Skeletal muscle tissue (tissue), 4 donors: ENCODE data around the gene TBCK. TPM values are rescaled to one million over a fixed set of nuclear protein-coding genes. Genes with fewer than 3 reads are reported as not detected.

Experiments
- H3K27ac ChIP-seq: one replicate; pipeline ENCODE4 v1.7.0; 2013; ENCODE audit warnings: mild to moderate bottlenecking, low read depth, low read length, inconsistent platforms
- H3K27me3 ChIP-seq, 3 donors: one replicate each; pipeline ENCODE4 v1.7.0; 2013; ENCODE audit warnings: low read length in 3 of 3; ENCODE audit not compliant: control insufficient read depth in 3 of 3, insufficient read depth in 3 of 3
- H3K36me3 ChIP-seq, 3 donors: one replicate each; pipeline ENCODE4 v1.7.0; 2013; ENCODE audit warnings: low read length in 3 of 3; ENCODE audit not compliant: control insufficient read depth in 3 of 3, insufficient read depth in 3 of 3
- H3K4me1 ChIP-seq, 3 donors: one replicate each; pipeline ENCODE4 v1.7.0; 2013; ENCODE audit warnings: low read length in 3 of 3, mild to moderate bottlenecking in 3 of 3; ENCODE audit not compliant: control insufficient read depth in 3 of 3, insufficient read depth in 3 of 3
- H3K4me3 ChIP-seq, 3 donors: one replicate each; pipeline ENCODE4 v1.7.0; 2013; ENCODE audit warnings: low read length in 3 of 3
- H3K9ac ChIP-seq, 3 donors: one replicate each; pipeline ENCODE4 v1.7.0; 2013; ENCODE audit warnings: low read length in 3 of 3, mild to moderate bottlenecking in 3 of 3, moderate library complexity in 2 of 3, low read depth in 1 of 3
- H3K9me3 ChIP-seq, 3 donors: one replicate each; pipeline ENCODE4 v1.7.0; 2013; ENCODE audit warnings: low read length in 3 of 3; ENCODE audit not compliant: control insufficient read depth in 3 of 3
- total RNA-seq: library from RNA; depleted of rRNA; stranded (reverse); fragments of >200 nt; gene quantifications from one replicate; pipeline ENCODE4 v1.2.3, GENCODE V29; 2014
- donor health status: Osteomylitis.

The TBCK gene
- total RNA-seq, 1 donor from 2014 or later, result 55.8 TPM

DNA sequence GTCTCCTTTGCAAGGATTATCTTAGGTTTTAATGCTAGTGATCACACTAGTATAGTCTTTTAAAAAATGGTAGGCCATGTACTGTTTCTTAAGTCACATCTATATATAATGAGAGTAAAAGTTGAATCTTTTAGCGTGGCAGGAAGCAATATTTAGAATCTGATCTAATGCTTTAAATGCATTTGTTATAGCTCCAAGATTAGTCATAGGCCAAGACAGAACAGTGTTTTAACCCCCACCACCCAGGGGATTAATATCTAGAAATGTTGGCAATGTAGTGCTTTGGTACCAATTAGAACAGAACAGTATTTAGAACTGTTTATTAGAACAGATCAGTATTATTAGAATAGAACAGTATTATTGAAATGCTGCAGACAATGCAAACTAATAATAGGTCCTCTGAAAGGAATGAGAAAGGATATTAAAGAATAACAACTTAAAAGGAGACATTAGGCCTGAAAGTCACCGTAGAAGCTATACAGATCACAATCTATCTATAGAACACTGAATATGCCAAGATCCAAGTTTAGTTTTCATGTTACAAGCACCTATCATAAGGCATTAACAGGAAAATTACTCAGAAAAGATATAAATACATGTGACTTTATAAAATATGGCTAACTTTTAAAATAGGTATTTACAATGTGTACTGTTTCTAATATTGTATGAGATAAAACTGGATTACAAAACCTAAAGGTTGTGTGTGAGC lies 274.6 kb downstream of the TBCK start:
- Histone ChIP-seq H3K27ac (no peak overlapping the region), H3K9ac (no peak overlapping the region), H3K27me3 (no peaks in the 10 kb centered on the region), H3K4me1 (peaks cover 0 to 5% (median 3%) of the 10 kb centered on the region in 3 donors), H3K9me3 (no peaks in the 10 kb centered on the region), H3K4me3 (no peak overlapping the region), H3K36me3 (no peaks in the 10 kb centered on the region)

DNA sequence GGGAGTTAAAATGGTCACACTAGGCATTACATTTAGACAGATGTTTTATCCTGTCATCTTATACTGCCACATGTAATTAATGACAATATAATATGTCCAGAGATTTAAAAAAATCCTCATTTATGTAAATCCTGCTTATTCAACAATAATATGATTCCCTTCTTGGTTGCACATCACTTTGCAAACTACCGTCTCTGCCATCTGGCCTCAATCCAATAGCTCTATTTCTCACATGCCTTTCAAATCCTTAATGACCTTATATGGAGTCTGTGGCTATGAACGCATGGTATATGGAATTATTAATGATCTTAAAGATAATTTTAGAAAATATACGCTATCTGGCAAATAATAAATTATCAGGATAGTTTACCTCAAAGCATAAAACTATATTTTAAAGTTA lies 276.2 kb downstream of the TBCK start:
- H3K4me1 ChIP-seq, result peaks cover under 1 to 5% (median 3%) of the 10 kb centered on the region in 3 donors
- H3K27me3 ChIP-seq, result no peaks in the 10 kb centered on the region
- no peak overlapping the region for H3K9ac ChIP-seq
- H3K36me3 ChIP-seq, result no peaks in the 10 kb centered on the region
- H3K27ac ChIP-seq, result no peak overlapping the region
- no peaks in the 10 kb centered on the region for H3K9me3 ChIP-seq
- H3K4me3 ChIP-seq, result no peak overlapping the region

DNA sequence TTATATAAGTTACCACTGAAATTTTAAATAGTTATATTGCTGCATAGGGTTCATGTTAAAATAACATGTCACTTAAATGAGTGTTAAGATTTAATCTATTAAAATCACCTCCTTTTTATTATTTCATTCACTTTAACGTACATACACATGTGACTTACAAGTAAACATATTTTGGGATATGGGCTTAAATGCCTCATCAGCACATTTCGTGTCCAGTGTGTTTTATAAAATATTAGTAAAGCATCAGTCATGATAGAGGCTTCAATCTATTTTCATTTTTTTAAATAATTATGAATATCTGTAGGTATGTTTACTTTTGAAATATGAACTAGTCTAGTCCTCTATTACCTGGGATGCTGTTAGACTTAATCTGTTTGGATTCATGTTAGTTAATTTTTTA lies 277.1 kb downstream of the TBCK start:
- Histone ChIP-seq H3K9ac (no peak overlapping the region), H3K27me3 (no peaks in the 10 kb centered on the region), H3K4me3 (no peak overlapping the region), H3K9me3 (no peaks in the 10 kb centered on the region), H3K36me3 (no peaks in the 10 kb centered on the region), H3K4me1 (peaks cover 5 to 6% (median 6%) of the 10 kb centered on the region in 3 donors), H3K27ac (no peak overlapping the region)

DNA sequence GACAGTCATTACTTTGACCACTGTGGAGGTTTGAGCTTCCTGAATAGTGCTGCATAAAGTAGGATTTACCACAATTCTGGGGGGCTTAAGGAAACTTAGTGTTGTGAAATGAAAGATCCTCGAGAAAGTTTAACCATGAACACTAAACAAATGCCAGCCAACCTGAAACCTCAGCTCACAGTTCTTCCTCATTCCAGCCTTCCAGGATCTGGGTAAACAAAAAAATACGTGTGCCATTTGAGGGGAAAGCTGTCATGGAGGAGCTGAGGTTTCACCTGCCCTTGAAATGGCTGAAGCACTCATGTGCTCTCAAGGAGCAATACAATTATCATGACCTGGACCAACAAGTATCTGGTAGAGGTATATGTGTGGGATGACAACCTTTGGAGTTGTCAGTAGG lies 278.0 kb downstream of the TBCK start:
- Histone ChIP-seq H3K36me3 (no peaks in the 10 kb centered on the region), H3K4me3 (no peak overlapping the region), H3K9ac (no peak overlapping the region), H3K9me3 (no peaks in the 10 kb centered on the region), H3K4me1 (peaks cover 5 to 9% (median 6%) of the 10 kb centered on the region in 3 donors), H3K27ac (no peak overlapping the region), H3K27me3 (no peaks in the 10 kb centered on the region)

DNA sequence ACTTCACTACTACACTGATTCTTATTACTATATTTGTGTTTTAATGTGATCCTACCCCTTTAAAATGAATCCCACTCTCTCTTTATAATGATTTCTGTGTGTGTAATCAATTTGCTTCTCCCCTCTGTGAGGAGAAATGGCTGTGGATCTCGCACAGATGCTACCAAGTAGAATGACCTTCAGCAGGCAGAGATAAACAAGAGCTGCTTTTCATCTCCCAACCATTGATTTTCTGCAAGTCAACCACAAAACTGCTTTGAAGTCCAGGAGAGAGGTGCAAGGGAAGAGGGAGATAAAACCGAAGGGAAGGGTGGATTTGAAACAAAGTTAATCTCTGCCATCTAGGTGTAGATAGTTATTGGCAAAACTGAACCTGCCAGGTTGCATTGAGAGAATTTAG lies 279.2 kb downstream of the TBCK start:
- Histone ChIP-seq H3K9me3 (no peaks in the 10 kb centered on the region), H3K36me3 (no peaks in the 10 kb centered on the region), H3K4me1 (peaks cover 5 to 9% (median 6%) of the 10 kb centered on the region in 3 donors), H3K27ac (no peak overlapping the region), H3K4me3 (no peak overlapping the region), H3K9ac (no peak overlapping the region), H3K27me3 (no peaks in the 10 kb centered on the region)

DNA sequence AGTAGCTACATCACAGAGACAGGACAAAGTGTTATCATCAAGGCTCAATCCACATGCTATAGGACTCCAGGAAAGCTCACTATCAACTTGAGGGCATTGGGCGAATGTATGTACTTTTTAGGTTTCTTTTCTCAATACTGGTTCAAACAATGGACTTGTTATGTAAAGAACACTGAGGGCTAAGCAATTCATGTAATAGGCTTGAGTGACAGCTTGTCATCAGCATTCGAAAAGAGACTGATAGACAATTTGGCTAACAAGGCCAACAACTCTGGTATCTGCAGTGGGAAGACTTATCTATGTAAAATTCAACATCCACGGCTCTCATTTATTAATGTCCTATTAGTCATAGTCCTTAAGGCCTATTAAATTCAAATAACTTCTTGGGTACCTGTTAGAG lies 279.7 kb downstream of the TBCK start:
- H3K4me3 ChIP-seq, result no peak overlapping the region
- no peak overlapping the region for H3K9ac ChIP-seq
- H3K27me3 ChIP-seq, result no peaks in the 10 kb centered on the region
- peaks cover under 1 to 7% (median 6%) of the 10 kb centered on the region in 3 donors for H3K4me1 ChIP-seq
- no peaks in the 10 kb centered on the region for H3K9me3 ChIP-seq
- no peak overlapping the region for H3K27ac ChIP-seq
- no peaks in the 10 kb centered on the region for H3K36me3 ChIP-seq

DNA sequence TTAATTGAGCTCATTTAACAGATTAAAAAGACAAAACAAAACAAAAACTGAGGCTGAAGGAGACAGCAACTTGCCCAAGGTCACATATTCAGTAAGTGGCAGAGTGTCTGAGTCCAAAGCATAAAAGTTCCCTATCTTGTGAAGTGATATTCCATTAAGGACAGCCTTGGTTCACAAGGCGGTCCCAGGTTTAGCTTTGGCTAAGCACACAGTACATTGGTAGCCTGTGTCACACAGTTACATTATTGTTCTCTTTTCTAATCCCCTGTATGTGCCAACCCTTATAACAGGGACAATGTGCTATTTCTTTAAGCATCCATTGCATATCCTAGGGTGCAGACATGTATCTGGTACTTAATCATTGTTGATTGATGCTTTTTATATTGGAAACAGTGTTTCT lies 280.8 kb downstream of the TBCK start:
- H3K9me3 ChIP-seq, result no peaks in the 10 kb centered on the region
- H3K9ac ChIP-seq, result no peak overlapping the region
- no peak overlapping the region for H3K27ac ChIP-seq
- H3K36me3 ChIP-seq, result no peaks in the 10 kb centered on the region
- no peaks in the 10 kb centered on the region for H3K27me3 ChIP-seq
- no peak overlapping the region for H3K4me3 ChIP-seq
- H3K4me1 ChIP-seq, result peaks cover 0 to 6% (median 6%) of the 10 kb centered on the region in 3 donors

DNA sequence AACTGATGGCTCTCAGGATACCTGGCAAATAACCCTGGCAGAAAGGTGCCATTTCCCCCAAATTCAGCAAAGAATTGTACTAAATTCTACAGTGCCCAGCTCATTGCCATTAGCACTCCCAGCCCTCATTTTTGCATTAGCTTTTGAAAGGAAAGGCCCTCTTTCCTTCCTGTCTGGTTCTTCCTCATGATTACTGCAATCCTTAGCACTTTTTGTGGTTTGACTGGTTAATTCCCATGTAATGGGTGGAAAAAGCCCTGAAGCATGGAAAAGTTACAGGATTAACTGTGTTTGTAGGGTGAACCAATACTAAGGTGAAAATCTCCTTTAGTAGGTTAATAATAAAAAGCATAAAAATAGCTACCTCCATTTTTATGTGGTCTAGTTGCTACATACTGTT lies 281.3 kb downstream of the TBCK start:
- Histone ChIP-seq H3K4me3 (no peak overlapping the region), H3K9ac (no peak overlapping the region), H3K27ac (no peak overlapping the region), H3K27me3 (no peaks in the 10 kb centered on the region), H3K36me3 (no peaks in the 10 kb centered on the region), H3K9me3 (no peaks in the 10 kb centered on the region), H3K4me1 (peaks cover 0 to 6% (median 6%) of the 10 kb centered on the region in 3 donors)

DNA sequence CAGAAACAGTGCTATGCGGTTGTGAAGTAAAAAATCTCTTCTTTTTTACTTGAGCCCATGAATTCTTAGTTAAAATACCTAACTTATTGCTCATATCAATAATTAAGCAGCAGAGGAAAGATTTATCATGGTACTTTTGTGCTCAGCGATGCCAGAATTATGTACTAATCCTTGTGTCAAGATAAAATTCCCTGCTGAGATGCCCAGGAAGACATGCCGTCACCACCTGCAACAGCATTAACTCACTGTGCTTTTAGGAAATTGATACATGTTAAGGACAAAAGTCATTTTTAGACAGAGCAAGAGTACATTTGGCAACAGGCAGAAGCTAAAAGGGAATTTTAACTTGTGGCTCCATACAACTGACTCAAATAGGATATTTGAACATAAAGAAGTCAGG lies 281.8 kb downstream of the TBCK start:
- H3K9ac ChIP-seq, result no peak overlapping the region
- no peaks in the 10 kb centered on the region for H3K27me3 ChIP-seq
- no peaks in the 10 kb centered on the region for H3K9me3 ChIP-seq
- no peak overlapping the region for H3K27ac ChIP-seq
- H3K4me1 ChIP-seq, result peaks cover 0 to 6% (median 6%) of the 10 kb centered on the region in 3 donors
- no peak overlapping the region for H3K4me3 ChIP-seq
- no peaks in the 10 kb centered on the region for H3K36me3 ChIP-seq

DNA sequence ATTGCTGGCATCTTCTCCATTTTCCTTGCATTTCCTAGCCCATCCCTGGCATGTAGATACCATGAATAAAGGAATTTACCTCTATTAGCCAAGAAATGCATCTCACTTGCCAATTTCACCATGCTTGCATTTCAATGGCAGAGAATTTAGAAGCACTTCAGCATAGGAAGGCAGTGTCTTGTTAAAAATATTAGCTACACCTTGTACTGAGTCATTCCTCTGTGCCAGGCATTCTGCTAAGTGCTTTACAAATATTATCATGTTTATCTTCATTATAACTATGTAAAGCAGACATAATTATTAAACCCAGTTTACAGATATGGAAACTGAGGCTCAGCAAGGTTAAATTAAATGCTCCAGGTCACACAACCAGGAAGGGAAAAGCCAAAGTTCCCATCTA lies 282.5 kb downstream of the TBCK start:
- Histone ChIP-seq H3K36me3 (no peaks in the 10 kb centered on the region), H3K27ac (no peak overlapping the region), H3K27me3 (no peaks in the 10 kb centered on the region), H3K4me1 (peaks cover 0 to 6% (median 6%) of the 10 kb centered on the region in 3 donors), H3K4me3 (no peak overlapping the region), H3K9ac (no peak overlapping the region), H3K9me3 (no peaks in the 10 kb centered on the region)
